Activated CD4-positive, alpha-beta T cell treated with anti-CD3 and anti-CD28 coated beads for 24 hours (primary cell): ENCODE measurements around the gene CFAP47.
"Not testable (repeated sequence)": the region's sequence is repeated elsewhere in the genome, so short reads cannot be mapped to it uniquely, and the experiment has no call there.

ENCODE experiments used
- DNase-seq, 2 donors: peaks; one replicate each; pipeline ENCODE4 v3.0.0-alpha.2; 2020; ENCODE audit warnings: low read depth in 2 of 2

CFAP47 gene

GRCh38 chrX:35919536-35920309 lies at the start of gene CFAP47:
CFAP47 (plus strand) TSS chrX:35919734; CDS start chrX:35919800, 66 bp downstream.
- no peak for DNase-seq

- DNase-seq = no peak
These were observed 38.9 kb upstream of the CFAP47 start for GRCh38 chrX:35880601-35881000.

- no peak for DNase-seq
These were observed 33.4 kb upstream of the CFAP47 start for GRCh38 chrX:35886135-35886534.

- DNase-seq = peak in 1 of 2 donors; percentile 7
These were observed 28.8 kb upstream of the CFAP47 start for GRCh38 chrX:35890699-35891098.

- not testable (repeated sequence) for DNase-seq
These were observed 67.3 kb downstream of the CFAP47 start for GRCh38 chrX:35986816-35987215.

GRCh38 chrX:36007207-36007606 lies 87.7 kb downstream of the CFAP47 start:
- no peak for DNase-seq

GRCh38 chrX:36019125-36019524 lies 99.6 kb downstream of the CFAP47 start:
- DNase-seq = no peak

GRCh38 chrX:36035550-36035949 lies 116.0 kb downstream of the CFAP47 start:
- no peak for DNase-seq

GRCh38 chrX:36062778-36063177 lies 143.2 kb downstream of the CFAP47 start:
- DNase-seq = no peak

GRCh38 chrX:36071061-36071460 lies 151.5 kb downstream of the CFAP47 start:
- DNase-seq = no peak

- DNase-seq = not testable (repeated sequence)
These were observed 155.5 kb downstream of the CFAP47 start for GRCh38 chrX:36075009-36075408.

- no peak for DNase-seq
These were observed 163.7 kb downstream of the CFAP47 start for GRCh38 chrX:36083256-36083655.

GRCh38 chrX:36087366-36087765 lies 167.8 kb downstream of the CFAP47 start:
- DNase-seq = no peak

GRCh38 chrX:36088939-36089338 lies 169.4 kb downstream of the CFAP47 start:
- DNase-seq = not testable (repeated sequence)

- no peak for DNase-seq
These were observed 182.9 kb downstream of the CFAP47 start for GRCh38 chrX:36102425-36102824.

- no peak for DNase-seq
These were observed 196.7 kb downstream of the CFAP47 start for GRCh38 chrX:36116222-36116621.

GRCh38 chrX:36159254-36159653 lies 239.7 kb downstream of the CFAP47 start:
- DNase-seq = no peak

- no peak for DNase-seq
These were observed 240.5 kb downstream of the CFAP47 start for GRCh38 chrX:36160081-36160480.

- no peak for DNase-seq
These were observed 279.0 kb downstream of the CFAP47 start for GRCh38 chrX:36198575-36198974.

GRCh38 chrX:36199928-36200327 lies 280.4 kb downstream of the CFAP47 start:
- DNase-seq = no peak

GRCh38 chrX:36214924-36215323 lies 295.4 kb downstream of the CFAP47 start:
- no peak for DNase-seq

- no peak for DNase-seq
These were observed 299.3 kb downstream of the CFAP47 start for GRCh38 chrX:36218801-36219200.

- not testable (repeated sequence) for DNase-seq
These were observed 315.4 kb downstream of the CFAP47 start for GRCh38 chrX:36234840-36235528.
